Activated CD4-positive, alpha-beta T cell treated with anti-CD3 and anti-CD28 coated beads, Interleukin-2, amount 50 U/mL, for 24 hours (primary cell): ENCODE data around the gene MBD6.
"Not testable (repeated sequence)": the region's sequence is repeated elsewhere in the genome, so short reads cannot be mapped to it uniquely, and the experiment has no call there.

Experiments used
- DNase-seq, 2 donors: peaks; one replicate each; pipeline ENCODE4 v3.0.0-alpha.2; 2020; ENCODE audit warnings: low read depth in 1 of 2, low spot score in 1 of 2

The MBD6 gene

DNA sequence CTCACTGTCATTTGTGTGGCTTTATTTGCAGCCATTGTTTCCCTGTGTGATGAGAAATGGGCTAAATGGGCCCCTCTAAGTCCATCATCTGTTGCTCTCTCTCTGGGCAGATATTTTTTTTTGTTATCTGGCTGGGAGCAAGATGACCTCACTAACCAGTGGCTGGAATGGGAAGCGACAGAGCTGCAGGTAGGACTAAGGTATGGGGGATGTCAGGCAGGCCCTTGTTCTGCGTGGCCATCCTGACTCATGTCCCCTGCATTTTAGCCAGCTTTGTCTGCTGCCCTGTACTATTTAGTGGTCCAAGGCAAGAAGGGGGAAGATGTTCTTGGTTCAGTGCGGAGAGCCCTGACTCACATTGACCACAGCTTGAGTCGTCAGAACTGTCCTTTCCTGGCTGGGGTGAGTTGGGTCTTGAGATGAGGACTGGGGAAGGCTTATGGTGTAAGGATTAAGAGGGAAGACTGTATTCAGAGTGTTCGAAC lies 33.4 kb upstream of the MBD6 start:
- no peak for DNase-seq

DNA sequence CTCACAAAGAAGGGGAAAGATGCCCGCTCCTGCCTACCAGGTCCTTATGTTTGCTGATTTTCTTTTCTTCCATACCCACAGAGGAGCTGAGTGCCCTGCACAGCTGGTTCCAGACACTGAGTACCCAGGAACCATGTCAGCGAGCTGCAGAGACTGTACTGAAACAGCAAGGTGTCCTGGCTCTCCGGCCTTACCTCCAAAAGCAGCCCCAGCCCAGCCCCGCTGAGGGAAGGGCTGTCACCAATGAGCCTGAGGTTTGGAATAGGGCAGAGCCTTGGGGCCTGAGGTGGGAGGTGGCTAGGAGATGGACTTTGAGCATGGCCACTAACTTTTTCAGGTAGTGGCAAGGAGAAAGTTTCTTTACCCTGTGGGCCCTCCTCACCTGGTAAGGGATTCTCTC lies 32.5 kb upstream of the MBD6 start:
- no peak for DNase-seq

DNA sequence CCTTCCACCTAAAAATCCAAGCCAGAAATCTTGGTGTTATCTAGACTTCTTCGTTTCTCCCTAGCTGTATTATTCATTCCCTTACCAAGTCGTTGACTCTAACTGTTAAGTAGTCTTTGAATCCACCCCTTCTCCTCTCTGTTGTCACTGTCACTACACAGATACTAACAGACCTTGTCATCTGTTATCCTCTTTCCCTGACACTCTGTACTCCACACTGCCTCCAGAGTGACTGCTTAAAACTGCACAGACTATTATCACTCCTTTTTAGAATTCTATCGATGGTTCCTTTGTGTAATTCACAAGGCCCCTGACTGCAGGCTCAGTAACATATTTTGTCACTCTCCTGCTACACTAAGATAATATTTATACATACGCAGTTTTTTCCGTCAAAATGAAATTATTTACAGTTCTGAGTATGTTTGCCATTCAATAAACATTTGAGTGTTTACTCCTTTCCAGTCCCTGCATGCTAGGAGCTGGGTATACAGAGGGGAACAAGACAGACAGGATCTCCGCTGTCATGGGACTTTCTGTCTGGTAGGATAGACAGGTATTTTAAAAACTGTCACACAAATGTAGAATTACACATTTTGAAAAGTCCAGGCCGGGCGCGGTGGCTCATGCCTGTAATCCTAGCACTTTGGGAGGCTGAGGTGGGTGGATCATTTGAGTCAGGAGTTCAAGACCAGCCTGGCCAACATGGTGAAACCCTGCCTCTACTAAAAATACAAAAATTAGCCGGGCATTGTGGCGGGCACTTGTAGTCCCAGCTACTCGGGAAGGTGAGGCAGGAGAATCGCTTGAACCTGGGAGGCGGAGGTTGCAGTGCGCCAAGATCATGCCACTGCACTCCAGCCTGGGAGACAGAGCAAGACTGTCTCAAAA lies 31.0 kb upstream of the MBD6 start:
- no peak for DNase-seq

GRCh38 chr12:57495051-57495701 lies 27.4 kb upstream of the MBD6 start:
- not testable (repeated sequence) for DNase-seq

DNA sequence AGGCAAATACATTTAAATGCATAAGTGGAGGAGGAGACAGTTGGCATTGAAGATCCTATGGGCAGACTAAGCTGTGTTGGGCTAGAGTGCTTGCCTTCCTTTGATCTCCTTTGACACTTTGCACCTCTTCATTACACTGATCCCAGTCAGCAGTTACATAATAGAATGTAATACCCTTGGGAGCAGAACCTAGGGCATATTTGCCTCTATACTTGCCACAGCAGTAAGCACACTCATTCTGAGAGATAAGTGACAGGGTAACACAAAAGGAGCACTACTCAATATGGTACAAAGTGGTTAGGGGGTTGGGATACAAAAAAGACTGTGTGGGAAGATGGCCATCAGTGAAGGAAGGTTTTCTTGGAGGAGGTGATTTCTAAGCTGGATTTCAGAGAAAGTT lies 25.8 kb upstream of the MBD6 start:
- no peak for DNase-seq

GRCh38 chr12:57497223-57498131 lies 25.1 kb upstream of the MBD6 start:
- DNase-seq, result no peak

- no peak for DNase-seq
These were observed 24.5 kb upstream of the MBD6 start for GRCh38 chr12:57498132-57498502.

DNA sequence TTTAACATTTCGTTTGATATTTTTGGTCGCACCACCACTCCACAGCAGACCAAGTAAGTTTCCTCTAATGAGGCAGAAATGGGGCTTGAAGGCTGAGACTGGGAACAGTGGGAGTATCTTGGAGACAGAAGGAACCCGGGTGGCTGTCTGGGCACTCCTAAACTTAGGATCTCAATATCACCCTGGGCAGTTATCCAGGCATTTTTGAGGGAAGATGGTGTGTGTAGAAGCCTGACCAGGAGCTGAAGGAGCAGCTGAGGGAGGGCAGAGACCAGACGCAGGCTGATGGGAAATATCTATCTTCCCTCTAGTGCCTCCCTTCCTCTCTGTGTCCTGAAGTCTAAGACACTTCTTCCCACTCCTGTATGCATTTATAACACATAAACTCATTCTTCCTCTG lies 24.1 kb upstream of the MBD6 start:
- no peak for DNase-seq

- DNase-seq, result no peak
These were observed 22.4 kb upstream of the MBD6 start for GRCh38 chr12:57500213-57500612.

GRCh38 chr12:57502311-57502969 lies 20.2 kb upstream of the MBD6 start:
- not testable (repeated sequence) for DNase-seq

DNA sequence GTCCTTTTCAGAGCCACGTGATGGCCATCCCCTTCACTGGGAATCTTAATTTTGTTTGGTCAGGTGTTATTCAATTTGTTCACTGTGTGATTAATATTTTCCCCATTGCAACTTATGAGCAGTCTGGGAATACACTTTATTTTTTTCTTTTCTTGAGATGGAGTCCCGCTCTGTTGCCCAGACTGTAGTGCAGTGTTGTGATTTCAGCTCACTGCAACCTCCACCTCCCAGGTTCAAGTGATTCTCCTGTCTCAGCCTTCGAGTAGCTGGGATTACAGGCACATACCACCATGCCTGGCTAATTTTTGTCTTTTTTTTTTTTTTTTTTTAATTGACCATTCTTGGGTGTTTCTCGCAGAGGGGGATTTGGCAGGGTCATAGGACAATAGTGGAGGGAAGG lies 16.1 kb upstream of the MBD6 start:
- not testable (repeated sequence) for DNase-seq

DNA sequence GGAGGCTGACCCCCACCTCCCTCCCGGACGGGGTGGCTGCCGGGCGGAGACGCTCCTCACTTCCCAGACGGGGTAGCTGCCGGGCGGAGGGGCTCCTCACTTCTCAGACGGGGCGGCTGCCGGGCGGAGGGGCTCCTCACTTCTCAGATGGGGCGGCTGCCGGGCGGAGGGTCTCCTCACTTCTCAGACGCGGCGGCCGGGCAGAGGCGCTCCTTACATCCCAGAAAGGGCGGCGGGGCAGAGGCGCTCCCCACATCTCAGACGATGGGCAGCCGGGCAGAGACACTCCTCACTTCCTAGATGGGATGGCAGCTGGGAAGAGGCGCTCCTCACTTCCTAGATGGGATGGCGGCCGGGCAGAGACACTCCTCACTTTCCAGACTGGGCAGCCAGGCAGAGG lies 14.8 kb upstream of the MBD6 start:
- DNase-seq, result not testable (repeated sequence)

DNA sequence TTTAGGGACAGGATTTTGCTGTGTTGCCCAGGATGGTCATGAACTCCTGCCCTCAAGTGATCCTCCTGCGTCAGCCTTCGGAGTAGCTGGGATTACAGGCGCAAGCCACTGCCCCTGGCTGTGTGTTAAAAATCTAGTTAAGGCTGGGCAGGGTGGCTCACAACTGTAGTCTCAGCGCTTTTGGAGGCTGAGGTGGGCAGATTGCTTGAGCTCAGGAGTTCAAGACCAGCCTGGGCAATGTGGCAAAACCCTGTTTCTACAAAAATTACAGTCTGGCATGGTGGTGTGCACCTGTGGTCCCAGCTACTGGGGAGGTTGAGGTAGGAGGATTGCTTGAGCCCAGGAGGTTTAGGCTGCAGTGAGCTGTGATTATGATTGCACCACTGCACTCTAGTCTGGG lies 11.5 kb upstream of the MBD6 start:
- no peak for DNase-seq

GRCh38 chr12:57511588-57512325 lies 10.9 kb upstream of the MBD6 start:
- DNase-seq, result no peak

DNA sequence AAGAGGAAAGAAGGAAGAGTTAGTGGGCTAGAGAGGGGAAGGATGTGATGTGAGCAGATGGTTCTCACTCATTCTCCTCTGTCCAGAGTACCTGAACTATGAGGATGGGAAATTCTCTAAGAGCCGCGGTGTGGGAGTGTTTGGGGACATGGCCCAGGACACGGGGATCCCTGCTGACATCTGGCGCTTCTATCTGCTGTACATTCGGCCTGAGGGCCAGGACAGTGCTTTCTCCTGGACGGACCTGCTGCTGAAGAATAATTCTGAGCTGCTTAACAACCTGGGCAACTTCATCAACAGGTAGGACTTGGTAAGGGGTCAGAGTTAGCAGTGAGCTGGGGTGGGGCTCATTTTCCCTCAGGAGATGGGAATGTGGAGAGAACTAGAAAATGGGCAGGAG lies 10.0 kb upstream of the MBD6 start:
- no peak for DNase-seq

DNA sequence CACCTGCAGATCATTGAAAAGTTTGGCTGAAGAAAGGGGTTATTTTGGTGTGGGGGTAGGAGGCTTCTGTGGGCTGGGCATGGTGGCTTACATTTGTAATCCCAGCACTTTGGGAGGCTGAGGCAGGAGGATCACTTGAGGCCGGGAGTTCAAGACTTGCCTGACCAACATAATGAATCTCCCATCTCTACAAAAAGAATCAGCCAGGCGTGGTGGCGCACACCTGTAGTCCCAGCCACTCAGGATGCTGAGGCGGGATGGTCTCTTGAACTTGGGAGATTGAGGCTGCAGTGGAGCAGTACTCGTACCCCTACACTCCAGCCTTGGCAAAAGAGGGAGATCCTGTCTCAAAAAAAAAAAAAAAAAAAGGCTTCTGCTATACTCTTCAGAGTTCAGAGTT lies 9.4 kb upstream of the MBD6 start:
- DNase-seq, result no peak

DNA sequence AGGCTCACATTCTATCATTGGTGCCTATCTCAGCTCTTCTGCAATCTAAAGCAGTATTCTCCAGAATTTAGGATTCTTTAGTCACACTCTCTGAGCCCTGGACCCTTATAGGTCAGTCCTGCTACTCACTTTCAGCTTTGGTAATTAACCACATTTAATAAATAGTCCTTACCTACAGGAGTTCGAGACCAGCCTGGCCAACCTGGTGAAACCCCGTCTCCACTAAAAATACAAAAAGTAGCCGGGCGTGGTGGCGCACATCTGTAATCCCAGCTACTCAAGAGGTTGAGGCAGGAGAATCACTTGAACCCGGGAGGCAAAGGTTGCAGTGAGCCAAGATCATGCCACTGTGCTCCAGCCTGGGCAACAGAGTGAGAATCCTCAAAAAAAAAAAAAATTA lies 8.9 kb upstream of the MBD6 start:
- not testable (repeated sequence) for DNase-seq

DNA sequence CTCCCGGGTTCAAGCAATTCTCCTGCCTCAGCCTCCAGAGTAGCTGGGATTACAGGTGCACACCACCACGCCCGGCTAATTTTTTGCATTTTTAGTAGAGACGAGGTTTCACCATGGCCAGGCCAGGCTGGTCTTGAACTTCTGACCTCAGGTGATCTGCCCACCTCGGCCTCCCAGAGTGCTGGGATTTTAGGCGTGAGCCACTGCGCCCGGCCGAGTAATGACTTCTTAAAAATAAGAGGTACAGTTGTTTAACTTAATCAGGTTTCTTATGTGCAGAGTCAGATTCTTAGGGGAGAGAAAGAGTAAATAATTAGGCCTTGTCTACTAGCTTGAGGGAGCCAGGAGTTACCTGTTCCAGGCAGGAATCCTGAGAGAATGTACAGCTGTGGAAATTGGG lies 8.4 kb upstream of the MBD6 start:
- DNase-seq, result not testable (repeated sequence)

DNA sequence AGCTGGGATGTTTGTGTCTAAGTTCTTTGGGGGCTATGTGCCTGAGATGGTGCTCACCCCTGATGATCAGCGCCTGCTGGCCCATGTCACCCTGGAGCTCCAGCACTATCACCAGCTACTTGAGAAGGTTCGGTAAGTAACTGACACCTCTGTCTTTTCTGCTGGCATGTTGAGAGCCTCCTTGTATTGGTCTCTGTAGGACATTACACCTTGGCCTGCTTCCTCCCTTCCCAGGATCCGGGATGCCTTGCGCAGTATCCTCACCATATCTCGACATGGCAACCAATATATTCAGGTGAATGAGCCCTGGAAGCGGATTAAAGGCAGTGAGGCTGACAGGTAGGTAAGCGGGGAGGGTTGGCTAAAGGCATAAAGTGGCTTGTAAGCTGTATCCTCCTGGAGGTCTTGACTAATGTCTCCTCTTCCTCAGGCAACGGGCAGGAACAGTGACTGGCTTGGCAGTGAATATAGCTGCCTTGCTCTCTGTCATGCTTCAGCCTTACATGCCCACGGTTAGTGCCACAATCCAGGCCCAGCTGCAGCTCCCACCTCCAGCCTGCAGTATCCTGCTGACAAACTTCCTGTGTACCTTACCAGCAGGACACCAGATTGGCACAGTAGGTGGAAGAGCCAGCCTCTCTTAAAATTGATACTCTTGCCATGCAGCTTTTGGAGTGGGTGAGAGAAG lies 7.8 kb upstream of the MBD6 start:
- no peak for DNase-seq
